ENCODE data around the gene CCT3.

Gene CCT3

DNA sequence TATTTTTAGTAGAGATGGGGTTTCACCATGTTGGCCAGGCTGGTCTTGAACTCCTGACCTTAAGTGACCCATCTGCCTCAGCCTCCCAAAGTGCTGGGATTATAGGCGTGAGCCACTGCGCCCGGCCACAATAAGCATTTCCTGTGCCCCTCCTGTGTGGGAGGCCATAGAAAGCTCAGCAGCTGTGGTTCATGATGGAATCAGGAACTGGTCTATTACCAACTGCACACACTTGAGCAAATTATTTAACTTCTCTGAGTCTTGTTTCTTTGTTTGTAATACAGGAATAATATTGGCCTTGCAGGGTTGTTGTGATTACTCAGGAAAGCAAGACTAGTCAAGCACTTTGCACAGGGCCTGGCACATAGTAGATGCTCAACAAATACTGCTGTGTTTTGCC lies 45.9 kb upstream of the CCT3 start:
- TF ChIP-seq, protein P1, sequence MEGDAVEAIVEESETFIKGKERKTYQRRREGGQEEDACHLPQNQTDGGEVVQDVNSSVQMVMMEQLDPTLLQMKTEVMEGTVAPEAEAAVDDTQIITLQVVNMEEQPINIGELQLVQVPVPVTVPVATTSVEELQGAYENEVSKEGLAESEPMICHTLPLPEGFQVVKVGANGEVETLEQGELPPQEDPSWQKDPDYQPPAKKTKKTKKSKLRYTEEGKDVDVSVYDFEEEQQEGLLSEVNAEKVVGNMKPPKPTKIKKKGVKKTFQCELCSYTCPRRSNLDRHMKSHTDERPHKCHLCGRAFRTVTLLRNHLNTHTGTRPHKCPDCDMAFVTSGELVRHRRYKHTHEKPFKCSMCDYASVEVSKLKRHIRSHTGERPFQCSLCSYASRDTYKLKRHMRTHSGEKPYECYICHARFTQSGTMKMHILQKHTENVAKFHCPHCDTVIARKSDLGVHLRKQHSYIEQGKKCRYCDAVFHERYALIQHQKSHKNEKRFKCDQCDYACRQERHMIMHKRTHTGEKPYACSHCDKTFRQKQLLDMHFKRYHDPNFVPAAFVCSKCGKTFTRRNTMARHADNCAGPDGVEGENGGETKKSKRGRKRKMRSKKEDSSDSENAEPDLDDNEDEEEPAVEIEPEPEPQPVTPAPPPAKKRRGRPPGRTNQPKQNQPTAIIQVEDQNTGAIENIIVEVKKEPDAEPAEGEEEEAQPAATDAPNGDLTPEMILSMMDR (IDR thresholded peaks at IDR 0.05), result no peak
- DNase-seq (ENCODE audit: low spot score), result no peak
- no peak overlapping the region for H3K27ac ChIP-seq
- no peak overlapping the region for H3K4me3 ChIP-seq

DNA sequence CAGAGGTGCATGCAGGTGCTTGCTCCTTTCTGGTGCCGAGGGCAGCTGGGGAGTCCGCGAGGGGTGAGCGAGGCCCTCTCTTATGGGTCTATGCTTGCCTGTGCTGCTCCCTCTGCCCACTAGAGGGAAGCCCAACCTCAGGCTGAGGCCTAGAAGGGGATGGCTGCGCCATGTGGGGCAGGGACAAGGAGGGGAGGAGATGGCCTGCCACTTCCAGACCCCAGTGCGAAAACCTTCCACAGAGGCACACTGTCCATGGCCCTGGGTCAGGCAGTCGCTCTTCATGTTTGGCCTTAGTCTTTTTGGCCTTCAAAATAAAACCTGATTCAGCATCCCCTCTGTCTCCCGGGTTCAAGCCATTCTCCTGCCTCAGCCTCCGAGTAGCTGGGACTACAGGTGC lies 44.9 kb upstream of the CCT3 start:
- DNase-seq (ENCODE audit: low spot score), result no peak

DNA sequence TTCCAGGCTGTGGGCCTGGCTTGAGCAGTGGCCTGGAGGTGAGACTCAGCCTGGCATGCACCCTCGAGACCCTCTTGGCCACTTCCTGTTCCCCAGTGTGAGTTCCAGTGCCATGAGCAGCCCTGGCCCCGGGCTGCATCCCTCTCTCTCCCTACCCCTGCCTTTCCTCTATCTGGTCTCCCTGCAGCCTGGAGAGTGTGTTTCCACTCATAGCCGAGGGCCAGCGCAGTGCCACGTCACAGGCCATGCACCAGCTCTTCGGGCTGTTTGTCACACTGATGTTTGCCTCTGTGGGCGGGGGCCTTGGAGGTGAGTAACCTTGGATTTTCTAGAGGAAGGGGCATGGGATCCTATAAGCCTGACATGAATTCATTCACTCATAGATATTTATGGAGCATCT lies 44.5 kb upstream of the CCT3 start:
- Histone ChIP-seq H3K4me3 (no peak overlapping the region), H3K27ac (no peak overlapping the region)
- no peak for DNase-seq (ENCODE audit: low spot score)
- TF ChIP-seq, protein P1 (IDR thresholded peaks at IDR 0.05), result no peak

More for the DNA sequence above, 44.9 kb upstream of the CCT3 start:
- H3K4me3 ChIP-seq, result no peak overlapping the region
- H3K27ac ChIP-seq, result no peak overlapping the region
- TF ChIP-seq, protein P1 (IDR thresholded peaks at IDR 0.05), result peak; percentile 68

DNA sequence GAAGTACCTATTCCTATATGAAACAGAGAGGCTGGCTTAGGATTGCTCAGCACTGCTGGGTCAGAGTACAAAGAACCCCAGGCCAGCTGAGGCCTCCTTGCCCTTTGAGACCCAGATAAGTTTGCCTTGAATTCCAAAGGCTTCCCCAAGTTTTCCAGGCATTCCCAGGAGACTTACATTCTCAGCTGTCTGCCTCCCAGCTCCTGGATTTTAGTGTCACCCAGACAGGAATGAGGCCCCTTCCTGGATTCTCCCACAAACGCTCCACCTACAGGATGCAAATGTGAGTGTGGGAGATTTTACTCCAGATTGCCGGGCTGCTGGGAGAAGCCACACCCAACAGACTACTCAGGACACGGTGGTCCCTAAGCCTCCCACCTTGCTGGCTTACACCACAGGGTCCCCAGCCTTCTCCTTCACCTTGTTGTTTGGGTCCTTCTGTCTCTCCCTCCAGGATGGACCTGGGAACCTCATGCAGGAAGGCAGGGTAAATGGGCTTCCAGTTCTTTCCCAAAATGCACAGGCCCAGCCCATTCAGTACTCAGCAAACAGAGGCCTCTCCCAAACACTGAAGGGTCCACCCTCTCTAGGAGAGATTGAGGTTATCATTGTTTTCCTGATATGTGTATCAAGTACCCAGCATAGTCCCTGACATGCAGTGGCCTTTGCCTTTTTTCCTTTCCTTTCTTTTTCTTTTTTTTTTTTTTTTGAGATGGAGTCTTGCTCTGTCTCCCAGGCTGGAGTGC lies 41.5 kb upstream of the CCT3 start:
- no peak overlapping the region for H3K27ac ChIP-seq
- no peak overlapping the region for H3K4me3 ChIP-seq
- no peak for DNase-seq (ENCODE audit: low spot score)
- TF ChIP-seq, protein P1 (IDR thresholded peaks at IDR 0.05), result no peak

DNA sequence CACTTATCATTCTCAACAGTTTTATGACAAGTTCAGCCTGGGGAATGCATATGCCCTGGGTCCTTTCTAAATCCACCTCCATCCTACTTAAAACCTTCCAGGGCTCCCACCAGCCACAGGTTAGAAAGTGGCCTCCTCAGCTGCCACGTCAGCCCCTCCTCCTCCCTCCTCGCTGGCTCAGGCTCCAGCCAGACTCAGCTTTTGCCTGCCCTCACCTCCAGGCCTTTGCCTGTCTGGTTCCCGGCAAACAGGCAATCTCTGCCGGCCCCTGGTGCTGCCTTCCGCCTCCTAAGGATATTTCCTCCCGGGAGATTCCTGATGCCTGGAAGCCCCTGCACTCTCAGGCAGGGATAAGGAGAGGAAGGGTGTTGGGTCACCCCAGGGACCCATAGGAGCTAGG lies 40.5 kb upstream of the CCT3 start:
- H3K4me3 ChIP-seq, result no peak overlapping the region
- H3K27ac ChIP-seq, result no peak overlapping the region
- TF ChIP-seq, protein P1 (IDR thresholded peaks at IDR 0.05), result no peak
- no peak for DNase-seq (ENCODE audit: low spot score)

DNA sequence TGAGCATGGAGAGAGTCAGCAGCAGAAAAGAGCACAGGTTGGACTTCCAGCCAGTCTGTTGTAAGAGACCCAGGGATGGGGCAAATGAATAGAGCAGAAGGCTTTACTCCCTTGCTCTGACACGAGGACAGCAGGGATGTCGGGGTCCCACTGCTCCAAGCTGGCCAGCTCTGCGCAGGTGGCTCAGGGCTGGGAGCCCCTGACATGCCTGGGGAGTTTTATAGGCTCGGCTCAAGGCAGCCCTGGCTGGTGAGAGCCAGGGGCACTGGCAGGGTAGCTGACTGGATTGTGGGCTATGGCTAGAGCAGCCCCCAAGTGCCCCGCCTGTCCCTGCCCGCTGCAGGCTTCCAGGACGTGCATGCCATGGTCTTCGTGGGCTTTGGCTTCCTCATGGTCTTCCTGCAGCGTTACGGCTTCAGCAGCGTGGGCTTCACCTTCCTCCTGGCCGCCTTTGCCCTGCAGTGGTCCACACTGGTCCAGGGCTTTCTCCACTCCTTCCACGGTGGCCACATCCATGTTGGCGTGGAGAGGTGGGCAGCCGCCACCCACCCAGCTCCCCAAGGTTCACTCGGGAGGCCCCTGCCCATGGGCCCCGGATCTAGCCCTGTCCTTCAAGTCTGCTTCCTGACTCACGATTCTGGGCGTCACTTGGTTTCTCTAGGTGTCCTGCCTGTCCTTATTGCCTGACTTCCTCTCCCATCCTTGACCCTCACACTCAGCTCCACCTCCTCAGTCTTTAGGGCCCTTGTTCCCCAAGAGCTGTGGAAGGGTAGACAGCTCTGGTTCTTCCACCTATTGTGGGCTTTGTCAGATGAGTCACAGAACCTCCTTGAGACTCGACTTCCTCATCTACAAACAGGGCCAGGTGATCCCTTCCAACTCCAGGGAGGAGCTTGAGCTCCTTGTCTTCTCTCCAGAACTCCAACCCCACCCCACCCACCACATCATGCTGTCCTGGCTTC lies 39.1 kb upstream of the CCT3 start:
- Histone ChIP-seq H3K4me3 (no peak overlapping the region), H3K27ac (no peak overlapping the region)
- TF ChIP-seq, protein P1 (IDR thresholded peaks at IDR 0.05), result no peak
- DNase-seq (ENCODE audit: low spot score), result no peak

Data from coronary artery (tissue), 2 donors.